ENCODE measurements around the gene CTIF.

DNA sequence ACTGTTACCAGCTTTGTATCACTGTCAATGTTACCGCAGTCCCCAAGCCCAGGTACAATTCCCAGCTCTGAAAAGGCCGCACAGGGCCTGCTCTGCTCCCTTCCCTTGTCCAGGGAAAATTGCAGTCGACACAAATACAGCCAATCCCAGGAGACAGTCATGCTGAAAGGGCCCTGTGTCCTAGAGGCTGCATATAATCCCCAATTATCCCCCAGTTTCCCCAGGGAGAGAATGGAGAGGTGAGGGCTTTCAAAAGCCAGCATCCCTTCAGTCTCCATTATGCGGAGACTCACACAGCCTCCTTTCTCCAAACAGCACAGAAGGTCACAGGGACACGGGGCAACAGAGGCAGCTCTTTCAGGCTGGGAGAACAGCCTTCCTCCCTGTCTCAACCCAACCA lies 17.1 kb upstream of the CTIF start:
- TF ChIP-seq POLR2AphosphoS5 (IDR thresholded peaks at IDR 0.05; ENCODE audit: insufficient read depth in 1 of 2, low read depth in 1 of 2) (no peak), POLR2A (IDR thresholded peaks at IDR 0.05) (no peak)
- TF ChIP-seq, protein P1, sequence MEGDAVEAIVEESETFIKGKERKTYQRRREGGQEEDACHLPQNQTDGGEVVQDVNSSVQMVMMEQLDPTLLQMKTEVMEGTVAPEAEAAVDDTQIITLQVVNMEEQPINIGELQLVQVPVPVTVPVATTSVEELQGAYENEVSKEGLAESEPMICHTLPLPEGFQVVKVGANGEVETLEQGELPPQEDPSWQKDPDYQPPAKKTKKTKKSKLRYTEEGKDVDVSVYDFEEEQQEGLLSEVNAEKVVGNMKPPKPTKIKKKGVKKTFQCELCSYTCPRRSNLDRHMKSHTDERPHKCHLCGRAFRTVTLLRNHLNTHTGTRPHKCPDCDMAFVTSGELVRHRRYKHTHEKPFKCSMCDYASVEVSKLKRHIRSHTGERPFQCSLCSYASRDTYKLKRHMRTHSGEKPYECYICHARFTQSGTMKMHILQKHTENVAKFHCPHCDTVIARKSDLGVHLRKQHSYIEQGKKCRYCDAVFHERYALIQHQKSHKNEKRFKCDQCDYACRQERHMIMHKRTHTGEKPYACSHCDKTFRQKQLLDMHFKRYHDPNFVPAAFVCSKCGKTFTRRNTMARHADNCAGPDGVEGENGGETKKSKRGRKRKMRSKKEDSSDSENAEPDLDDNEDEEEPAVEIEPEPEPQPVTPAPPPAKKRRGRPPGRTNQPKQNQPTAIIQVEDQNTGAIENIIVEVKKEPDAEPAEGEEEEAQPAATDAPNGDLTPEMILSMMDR (IDR thresholded peaks at IDR 0.05): no peak
